GM03348 (cell line): ENCODE measurements around the gene LPIN1.
"Not testable (repeated sequence)": the region's sequence is repeated elsewhere in the genome, so short reads cannot be mapped to it uniquely, and the experiment has no call there.

Source experiments
- DNase-seq: peaks from one replicate; pipeline ENCODE4 v3.0.0; 2012; ENCODE audit warnings: low spot score

The LPIN1 gene

DNA sequence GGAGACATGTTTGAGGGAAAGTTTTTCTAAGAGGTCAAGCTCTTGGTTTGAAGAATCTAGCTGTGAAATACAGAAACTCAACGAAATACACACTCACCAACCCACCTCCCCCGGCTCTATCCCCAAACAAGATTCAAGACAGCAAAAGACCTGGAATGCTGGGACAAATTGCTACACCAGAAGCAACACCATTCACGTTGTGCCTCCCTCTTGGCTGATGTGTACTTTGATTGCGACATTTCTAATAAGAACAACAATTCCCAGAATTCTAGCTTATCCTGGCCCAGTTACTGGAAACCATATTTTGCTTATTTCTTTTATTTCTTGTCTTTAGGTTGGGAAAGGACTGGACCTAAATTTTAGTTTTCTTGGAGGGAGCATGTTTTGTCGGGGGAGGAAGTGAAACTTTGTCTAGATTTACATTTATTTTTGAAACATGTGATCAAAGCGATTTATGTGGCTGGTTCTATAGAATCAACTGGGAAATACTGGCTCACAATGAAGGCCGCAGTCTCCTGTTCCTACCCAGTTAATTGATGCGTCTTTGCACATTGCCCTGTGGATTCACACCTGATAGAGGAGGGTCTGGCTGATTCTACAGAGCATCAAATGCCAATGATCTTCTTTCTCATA lies 29.6 kb upstream of the LPIN1 start:
- DNase-seq: peak; percentile 77

DNA sequence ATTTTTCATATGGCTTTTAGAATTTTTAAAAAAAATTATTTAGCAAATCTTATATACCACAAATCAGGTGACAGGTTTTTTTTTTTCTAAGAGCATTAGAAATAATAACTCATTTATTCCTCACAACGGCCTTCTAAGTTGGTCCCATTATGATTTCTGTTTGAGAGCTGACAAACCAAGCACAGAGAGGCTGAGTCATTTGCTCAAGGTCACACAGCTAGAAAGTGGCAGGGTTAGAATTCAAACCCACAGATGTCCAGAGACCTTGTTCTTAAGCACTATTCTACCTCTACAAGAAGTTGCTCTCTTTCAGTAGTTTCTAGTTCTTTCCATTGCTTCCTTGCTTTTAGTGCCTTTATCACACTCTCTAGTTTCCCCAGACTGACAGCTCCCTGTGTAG lies 28.8 kb upstream of the LPIN1 start:
- no peak for DNase-seq

DNA sequence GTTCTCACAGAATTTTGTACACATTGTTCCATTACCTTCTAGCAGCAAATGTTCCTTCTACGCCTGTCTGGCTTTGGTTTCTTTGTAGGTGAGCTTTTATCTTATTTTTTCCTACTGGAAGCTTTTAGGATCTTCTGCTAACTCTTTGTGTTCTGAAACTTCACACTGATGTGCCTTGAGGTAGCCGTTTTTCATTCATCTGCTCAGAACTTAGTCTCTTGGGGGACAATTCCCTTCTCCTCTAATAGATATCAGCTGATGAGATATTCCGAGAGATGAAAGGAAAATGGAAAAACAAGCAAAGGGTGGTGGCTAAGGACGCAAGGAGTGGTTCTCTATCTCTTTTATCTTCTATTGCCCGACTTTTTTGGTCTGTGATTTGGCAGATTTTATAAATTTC lies 27.8 kb upstream of the LPIN1 start:
- DNase-seq: no peak

DNA sequence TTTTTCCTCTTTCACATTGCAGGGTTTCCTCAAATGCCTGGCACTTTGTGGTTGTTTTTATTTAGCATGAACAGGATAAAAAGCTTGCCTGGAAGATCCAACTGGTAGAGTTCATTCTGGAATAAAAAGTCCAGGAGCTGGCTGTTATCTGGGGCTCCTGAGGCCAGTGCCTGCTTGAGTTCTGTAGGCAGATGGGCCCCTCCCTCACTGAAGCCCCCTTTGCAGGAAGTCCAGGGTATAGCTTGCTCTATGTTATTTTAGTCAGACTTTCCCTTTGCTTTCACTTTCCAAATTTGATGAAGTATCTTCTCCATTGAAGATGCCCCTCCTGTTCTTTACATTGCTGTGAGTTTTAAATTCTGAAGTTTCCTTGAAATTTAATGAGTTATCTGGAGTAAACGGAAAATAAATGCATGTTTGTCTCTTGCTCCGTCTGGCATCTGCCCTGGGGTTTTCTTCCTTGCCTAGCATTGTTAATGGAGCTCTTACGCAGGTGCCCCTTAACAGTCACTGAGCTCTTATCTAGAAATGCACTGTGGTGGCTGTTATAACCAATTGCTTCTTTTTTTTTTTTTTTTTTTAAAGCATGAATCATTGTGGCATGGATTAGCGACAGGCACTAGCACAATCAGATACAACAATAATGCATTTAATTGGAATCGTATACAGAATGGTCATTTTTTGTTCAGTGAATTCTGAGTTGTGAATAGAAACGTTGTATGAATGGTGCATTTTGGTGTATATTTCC lies 27.0 kb upstream of the LPIN1 start:
- DNase-seq: no peak

DNA sequence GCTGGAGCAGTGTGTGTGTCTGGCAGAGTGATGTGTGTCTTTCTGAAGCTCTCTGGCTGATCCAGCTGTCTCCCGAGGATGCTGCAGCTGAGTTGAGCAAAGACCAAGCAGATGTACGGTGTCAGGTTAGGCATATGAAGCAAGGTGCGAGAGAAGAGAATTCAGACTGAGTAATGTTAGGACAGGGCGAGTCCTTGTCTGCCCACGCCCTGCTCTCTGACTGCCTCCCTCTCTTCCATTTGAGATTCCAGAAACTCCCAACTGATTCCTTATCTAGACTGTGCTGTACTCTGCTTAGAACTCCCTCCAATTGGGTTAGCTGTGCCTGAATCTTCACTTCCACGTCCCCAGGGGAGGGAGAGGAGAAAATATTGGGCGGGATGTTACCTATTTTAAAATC lies 25.7 kb upstream of the LPIN1 start:
- no peak for DNase-seq

DNA sequence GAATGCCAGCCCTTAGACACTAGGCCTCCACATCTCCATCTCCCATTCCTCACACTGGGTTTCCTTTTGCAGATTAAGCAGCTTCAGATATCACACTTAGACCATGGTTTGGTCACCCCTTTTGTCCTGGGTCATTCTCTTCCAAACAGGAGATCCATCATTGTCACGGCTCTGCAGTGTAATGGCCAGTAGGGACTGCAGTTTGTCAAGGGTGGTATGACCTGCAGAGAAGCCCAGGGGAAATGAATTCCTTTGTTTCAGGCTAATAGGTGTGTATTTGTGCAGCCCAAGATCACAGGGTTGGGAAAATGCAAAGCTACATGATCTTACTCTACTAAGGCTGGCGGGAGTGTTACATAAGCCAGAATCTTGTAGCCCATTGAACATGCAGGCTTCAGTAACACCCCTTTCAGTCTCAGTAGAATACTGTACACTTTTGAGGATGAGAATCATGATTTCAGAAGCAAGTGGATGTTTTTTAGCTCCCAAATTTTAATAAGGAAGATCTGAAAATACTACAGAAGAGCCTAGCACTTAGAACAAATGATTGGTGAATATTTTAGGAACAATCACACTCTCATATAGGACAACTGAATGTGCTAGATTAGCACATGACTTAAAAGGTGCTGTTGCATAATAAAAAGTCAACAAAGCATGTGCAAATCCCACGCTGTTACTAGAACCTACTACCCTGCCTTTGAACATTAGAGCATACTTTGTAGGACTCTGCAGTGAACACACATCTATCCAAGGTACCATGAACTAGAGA lies 24.0 kb upstream of the LPIN1 start:
- no peak for DNase-seq

DNA sequence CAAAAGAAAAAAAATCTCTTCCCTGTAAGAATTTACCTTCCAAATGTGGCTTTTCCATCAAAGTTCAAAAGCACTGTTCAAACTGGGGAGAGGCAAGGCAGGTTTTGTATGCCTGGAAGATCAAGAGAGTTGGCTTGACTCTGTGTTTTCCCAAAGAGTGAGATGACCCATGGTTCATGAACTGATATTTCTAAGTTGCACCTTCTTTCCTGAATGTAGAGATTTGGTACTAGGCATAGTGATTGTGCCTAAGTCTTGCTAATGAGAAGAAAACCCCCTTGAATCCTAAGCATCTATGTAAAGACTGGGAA lies 23.4 kb upstream of the LPIN1 start:
- DNase-seq: no peak

DNA sequence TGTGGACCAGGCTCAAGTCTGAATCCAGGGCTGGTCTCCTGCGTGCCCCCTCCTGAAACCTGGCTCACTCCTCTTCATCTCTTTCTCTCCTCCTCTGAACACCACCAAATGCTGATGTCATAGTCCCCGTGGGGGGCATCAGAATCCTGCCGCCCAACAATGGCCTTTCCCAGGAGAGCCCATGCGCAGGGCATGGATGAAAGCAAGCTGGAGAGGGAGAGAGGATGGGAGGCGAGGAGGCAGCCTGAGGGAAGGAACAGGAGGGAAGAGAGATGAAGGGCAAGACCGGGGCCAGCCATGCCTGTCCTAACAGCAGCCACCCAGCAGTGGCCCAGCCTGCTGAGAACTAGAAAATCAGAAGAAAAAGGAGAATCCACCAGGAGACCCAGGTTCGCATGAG lies 22.3 kb upstream of the LPIN1 start:
- DNase-seq: no peak

DNA sequence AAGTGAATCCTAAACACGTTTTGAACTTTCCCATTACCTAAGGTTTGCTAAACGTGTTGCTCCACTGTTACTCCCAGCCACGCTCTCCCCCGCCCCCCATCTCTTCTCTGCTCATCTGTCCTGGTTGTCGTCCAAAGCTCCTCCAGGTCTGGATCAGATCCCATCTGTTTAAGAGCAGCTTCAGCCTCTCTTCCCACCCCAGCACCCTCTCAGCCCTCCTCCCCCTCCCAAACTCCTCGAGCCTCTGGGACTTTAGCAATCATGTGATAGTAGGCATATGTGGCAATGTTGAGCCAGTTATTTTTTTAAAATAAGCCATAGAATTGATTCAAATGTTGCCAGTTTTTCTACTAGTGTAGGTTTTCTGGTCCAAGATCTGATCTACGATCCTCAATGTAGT lies 20.0 kb upstream of the LPIN1 start:
- DNase-seq: no peak

DNA sequence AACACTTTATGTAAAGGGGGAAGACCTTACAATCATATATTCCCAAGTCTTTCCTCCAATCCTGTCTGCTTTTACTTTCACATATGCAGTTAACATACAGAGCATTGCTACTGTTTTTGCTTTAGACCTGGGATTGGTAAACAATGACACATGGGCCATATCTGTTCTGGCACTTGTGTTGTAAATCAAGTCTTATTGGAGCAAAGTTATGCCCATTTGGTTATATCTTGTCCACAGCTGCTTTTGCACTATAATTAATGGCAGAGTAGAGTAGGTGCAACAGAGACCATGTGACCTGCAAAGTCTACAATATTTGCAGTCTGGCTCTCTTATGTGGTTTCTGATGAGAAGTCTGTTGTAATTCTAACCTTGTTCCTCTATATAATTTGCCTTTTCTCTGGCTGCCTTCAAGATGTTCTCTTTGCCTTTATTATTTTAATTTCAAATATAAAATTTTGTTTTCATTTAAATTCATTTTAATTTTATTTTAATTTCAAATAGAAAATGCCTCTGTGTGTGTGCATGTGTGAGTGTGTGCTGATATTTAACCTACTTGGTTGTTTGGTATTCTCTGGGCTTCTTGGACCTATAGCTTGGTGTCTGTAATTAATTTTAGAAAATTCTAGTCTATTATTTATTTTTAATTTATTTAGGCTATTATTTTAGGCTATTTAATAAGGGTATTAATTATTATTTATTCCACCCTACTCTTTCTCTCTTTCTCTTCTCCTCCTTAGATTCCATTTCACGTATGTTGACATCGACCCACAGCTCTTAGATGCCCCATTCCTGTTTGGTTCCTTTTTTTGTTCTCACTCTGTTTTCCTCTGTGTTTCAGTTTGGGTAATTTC lies 16.8 kb upstream of the LPIN1 start:
- no peak for DNase-seq

DNA sequence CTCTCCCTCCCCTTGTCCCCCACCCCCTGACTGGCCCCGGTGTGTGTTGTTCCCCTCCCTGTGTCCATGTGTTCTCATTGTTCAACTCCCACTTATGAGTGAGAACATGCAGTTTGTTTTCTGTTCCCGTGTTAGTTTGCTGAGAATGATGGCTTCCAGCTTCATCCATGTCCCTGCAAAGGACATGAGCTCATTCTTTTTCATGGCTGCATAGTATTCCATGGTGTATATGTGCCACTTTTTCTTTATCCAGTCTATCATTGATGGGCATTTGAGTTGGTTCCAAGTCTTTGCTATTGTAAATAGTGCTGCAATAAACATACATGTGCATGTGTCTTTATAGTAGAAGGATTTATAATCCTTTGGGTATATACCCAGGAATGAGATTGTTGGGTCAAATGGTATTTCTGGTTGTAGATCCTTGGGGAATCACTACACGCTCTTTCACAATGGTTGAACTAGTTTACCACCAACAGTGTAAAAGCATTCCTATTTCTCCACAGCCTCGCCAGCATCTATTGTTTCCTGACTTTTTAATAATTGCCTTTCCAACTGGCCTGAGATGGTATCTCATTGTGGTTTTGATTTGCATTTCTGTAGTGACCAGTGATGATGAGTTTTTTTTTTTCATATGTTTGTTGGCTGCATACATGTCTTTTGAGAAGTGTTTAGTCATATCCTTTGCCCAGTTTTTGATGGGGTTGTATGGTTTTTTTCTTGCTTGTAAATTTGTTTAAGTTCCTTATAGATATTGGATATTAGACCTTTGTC lies 15.0 kb upstream of the LPIN1 start:
- DNase-seq: not testable (repeated sequence)

DNA sequence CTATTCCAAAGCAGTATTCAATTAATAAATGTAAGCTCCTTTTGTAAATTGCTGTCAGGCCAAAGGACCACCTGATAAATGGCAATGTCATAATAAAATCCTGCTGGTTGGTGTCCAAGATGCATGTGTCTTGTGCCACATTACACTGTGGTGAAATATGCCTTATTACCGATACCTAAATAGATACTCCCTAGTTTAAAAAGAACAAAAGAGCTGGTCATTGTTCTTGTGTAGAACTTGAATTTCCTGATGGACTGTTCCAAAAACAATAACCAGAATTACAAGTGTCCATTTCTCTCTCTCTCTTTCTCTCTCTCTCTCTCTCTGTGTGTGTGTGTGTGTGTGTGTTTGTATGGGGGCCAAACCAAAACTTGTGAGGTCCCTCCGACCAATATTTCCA lies 13.8 kb upstream of the LPIN1 start:
- no peak for DNase-seq

DNA sequence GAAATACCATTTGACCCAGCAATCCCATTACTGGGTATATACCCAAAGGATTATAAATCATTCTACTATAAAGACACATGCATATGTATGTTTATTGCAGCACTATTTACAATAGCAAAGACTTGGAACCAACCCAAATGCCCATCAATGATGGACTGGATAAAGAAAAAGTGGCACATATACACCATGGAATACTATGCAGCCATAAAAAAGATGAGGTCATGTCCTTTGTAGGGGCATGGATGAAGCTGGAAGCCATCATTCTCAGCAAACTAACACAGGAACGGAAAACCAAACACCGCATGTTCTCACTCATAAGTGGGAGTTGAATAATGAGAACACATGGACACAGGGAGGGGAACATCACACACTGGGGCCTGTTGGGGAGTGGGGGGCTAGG lies 8.6 kb upstream of the LPIN1 start:
- not testable (repeated sequence) for DNase-seq

DNA sequence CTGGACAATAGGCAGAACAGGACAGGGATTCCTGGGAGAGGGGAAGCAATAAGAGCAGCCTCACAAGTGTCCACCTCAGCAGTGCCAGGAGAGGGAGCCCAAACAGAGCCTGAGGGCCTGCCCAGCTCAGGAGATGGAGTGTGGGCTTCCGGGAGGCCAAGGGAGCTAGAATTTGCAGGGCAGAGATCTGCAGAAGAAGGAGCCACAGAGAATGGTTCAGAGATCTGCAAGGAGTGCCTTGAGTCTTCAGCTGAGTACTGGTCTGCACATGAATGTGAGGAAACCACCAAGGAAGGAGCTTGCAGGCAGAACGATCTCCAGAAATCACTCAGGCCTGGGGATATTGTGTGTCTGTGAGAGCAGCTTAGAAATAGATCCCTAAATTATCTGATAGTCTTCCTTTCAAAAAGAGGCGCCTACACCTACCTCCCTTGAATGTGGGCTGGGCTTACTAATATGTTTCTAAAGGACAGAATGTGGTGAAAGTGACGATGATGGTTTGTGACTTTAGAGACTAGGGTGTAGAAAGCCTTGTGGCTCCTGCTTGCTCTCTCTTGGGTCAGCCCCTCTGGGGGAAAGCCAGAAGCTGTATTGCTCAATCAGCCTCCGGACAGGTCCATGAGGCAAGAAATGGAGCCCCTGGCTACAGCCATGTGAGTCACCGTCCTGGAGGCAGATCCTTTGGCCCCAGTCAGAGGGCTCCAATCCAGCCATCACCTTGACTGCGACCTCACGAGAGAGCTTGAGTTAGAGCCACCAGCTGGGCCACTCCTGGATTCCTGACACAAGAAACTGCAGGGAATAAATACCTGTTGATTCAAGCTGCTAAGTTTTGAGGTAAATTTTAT lies 7.6 kb upstream of the LPIN1 start:
- peak; percentile 82 for DNase-seq

DNA sequence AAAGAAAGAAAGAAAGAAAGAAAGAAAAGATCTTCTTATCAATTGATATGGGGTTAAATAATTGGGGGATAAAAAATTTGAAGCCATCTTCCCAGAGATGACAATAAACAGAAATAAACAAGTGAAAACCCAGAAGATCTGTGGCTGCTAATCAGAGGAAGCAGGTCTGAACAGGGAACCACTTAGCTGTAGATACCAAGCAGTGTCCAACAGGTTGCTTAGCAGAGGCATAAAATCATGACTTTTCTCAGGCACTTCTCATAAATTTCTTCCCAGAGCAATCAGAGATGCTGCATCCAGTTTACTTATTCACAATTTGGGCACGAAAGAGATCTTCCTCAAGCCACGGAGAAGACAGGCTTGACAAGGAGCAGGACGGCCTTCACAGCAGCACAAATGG lies 5.7 kb upstream of the LPIN1 start:
- no peak for DNase-seq

DNA sequence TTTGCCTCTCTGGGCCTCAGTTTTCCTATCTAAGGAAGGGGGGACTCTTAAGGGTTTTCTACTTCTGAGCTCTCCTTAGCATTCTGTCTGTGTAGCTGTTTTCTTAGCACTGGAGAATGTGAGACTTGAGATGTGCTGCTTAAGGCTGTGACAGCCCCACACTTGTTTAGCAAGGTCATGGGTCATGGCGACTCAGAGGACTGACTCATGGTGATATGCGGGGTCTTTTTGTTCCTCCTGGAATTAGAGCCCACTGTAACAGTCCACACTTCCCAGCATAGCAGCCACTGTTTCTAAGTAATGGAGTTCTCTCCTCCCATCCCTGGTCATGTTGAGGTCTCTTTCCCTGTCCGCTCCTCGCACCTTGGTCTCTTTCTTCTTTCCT lies 4.1 kb upstream of the LPIN1 start:
- DNase-seq: no peak

DNA sequence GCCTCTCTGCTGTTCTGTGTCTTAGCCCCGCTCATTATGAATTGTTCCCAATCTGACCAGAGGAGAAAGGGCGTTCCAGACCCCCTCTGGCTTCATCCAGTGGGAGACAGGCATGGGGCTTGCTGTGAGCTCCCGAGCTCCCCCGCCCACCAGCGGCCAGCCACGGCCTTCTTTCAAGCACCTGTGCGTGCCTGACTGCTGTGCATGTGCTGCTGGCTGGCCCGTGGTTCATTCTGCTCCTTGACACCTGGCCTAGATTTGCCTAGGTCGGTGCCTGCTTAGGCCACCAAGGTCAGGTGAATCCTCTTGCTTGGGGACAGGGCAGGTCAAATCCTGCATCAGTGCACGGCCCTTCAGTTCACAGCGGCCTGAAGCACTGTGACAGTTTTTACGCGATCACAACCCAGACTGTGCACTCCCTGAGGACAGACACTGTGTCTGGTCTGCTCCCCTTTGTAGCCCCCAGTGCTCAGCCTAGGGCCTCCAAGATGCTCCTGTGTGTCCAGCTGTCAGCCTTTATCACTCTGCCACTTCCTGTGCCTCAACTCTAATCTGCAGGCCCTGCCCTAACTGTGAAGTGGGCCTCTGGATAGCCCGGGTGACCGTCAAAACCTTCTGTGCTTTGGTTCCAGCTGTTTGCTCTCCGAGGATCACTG lies 3.6 kb upstream of the LPIN1 start:
- no peak for DNase-seq

DNA sequence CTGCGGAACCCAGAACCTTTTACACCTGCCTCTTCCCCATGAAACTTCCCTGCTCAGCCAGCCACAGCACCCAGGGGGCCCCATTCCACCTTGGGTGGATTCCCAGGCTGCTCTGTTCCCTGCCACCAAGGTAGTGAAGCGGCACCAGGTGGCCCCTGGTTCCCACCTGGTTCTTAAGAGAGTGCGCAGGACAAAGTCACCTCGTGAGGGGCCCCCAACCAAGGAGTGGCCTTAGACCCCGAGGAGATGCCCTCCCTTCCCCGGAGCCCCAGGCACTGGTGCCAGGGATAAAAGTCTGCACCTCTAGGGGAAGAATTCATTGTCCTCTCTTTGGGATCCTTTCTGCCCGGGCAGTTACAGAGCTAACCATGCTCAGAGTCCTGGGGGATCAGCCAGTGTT lies 3.1 kb upstream of the LPIN1 start:
- DNase-seq: no peak

DNA sequence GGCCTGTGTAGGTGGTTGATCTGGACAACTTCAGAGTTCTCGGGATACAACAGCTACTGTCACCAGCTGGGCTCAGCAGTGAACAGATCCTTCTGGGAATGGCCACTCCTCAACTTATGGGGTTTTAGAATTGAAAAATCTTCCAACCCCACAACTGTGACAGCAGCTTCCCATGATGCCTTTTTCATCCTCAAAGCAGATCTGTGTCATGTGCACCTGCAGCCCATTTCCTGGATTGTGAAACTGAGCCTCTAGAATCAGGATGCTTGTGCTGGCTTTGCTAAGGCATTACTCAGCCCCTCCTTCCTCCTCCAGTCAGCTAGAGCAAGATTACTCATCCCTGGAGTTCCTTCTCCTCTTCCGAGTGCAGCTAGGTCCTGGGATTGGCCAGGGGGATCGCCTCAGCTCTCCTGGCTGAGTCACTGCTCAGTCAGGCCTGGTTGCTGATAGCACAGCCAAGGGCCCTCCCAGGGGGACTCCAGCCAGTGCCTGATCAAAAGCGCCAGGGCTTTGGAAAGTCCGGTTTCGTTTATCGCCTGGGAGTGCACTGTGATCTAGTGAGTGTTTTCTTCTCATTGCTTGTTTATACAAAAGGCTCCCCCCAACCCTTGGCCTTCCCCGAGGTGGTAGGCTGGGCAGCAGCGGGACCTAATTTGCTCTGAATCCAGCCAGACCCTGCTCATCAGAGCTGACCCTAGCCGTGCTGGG lies 2.4 kb upstream of the LPIN1 start:
- DNase-seq: peak; percentile 98
